IPS-NIHi7 (cell line): ENCODE results near the gene TENT4A.

ENCODE experiments used
- DNase-seq: peaks from one replicate; pipeline ENCODE4 v3.0.0; 2012; ENCODE audit warnings: mixed read lengths; ENCODE audit errors: extremely low spot score

The TENT4A gene

DNA sequence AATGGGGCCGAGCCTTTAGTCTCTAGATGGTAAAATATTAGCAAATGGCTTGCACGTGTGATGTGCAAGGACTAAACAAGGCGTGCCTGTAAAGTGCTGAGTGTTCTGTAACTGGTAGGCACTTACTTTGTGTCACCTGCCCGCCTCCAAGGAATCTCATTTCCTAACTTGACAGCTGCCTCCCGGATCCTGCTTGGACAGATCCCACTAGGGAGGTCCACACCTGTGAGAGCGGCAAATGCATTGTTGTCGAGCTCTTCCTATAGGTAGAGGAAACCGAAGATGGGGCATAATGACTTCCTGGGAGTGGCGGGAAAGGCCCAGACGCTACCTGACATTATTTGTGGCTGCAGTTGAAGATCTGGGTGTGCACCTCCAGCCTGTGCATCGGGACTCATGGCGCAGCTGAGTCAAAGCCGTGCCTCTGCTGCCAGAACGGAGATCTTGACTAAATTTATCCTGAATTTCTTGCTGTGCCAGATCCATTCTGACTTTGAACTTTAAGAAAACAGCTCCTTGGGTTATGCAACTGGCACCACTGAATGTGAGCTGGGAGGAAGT lies 79.8 kb downstream of the TENT4A start:
- no peak for DNase-seq

DNA sequence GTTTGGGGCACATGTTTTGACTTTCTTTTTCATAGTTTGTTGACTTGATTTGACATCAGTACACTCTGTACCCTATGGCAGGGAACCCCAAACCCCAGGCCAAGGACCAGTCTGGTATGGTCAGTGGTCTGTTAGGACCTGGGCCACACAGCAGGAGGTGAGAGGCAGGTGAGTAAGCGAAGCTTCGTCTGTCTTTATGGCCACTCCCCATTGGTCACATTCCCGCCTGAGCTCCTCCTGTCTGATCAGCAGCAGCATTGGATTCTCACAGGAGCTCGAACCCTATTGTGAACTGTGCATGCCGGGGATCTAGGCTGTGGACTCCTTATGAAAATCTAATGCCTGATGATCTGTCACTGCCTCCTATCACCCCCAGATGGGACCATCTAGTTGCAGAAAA lies 88.0 kb downstream of the TENT4A start:
- DNase-seq: no peak

GRCh38 chr5:6803981-6804550 lies 90.8 kb downstream of the TENT4A start:
- DNase-seq: no peak

DNA sequence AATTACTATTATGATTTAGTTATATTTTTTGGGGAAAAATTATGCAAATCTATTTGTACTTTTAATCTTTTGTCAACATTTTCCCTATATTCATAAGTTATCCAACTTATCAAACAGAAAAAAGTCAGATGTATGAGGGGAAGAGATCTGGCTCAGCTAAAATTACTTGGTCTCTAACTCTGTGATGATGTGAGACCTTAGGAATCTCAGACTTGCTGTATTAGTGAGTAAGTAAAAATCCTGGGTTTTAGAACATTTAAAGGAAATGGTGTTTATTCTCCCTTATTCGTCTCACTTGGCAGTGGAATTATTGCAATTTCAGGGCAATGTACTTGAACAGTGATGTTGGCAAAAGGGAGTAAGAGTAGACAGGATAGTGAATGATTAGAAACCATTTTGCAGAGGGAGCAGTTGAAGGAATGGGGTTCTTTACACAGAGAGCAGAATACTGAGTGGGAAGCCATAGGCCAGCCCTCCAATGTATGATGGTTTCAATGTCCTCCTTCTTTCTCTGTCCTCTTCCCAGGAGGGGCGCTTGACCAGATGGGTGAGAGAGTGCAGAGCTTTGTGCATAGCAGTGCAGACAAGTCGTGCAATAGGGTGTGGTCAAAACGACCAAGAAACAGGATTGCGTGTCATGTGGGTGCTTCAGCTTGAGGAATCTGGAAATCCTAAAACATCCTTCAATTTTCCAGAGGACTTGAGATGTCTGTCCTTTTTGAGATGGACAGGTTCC lies 91.7 kb downstream of the TENT4A start:
- DNase-seq: no peak

- no peak for DNase-seq
Observed at GRCh38 chr5:6805841-6806240, 92.6 kb downstream of the TENT4A start.
